ENCODE measurements around the gene ADGRV1.
"Not testable (repeated sequence)": the region's sequence is repeated elsewhere in the genome, so short reads cannot be mapped to it uniquely, and the experiment has no call there.

DNA sequence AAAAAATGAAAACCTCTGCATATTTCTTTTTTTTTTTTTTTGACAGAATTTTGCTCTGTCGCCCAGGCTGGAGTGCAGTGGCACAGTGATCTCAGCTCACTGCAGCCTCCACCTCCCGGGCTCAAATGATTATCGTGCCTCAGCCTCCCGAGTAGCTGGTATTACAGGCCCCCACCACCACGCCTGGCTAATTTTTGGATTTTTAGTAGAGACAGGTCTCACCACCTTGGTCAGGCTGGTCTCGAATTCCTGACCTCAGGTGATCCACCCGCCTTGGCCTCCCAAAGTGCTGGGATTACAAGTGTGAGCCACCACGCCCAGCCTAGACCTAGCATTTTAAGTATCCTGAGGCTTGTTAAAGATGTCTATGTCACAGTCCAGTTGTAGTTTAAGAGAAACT lies 493.8 kb downstream of the ADGRV1 start:
- TF ChIP-seq, protein P1, sequence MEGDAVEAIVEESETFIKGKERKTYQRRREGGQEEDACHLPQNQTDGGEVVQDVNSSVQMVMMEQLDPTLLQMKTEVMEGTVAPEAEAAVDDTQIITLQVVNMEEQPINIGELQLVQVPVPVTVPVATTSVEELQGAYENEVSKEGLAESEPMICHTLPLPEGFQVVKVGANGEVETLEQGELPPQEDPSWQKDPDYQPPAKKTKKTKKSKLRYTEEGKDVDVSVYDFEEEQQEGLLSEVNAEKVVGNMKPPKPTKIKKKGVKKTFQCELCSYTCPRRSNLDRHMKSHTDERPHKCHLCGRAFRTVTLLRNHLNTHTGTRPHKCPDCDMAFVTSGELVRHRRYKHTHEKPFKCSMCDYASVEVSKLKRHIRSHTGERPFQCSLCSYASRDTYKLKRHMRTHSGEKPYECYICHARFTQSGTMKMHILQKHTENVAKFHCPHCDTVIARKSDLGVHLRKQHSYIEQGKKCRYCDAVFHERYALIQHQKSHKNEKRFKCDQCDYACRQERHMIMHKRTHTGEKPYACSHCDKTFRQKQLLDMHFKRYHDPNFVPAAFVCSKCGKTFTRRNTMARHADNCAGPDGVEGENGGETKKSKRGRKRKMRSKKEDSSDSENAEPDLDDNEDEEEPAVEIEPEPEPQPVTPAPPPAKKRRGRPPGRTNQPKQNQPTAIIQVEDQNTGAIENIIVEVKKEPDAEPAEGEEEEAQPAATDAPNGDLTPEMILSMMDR (conservative IDR thresholded peaks at IDR 0.05; ENCODE audit: low read length): not testable (repeated sequence)
- not testable (repeated sequence) for TF ChIP-seq EZH2phosphoT487 (IDR thresholded peaks at IDR 0.05; ENCODE audit: borderline replicate concordance, low read depth, low read length)
